CD4-positive, alpha-beta T cell treated with Interleukin-15 for 1 hour (primary cell): ENCODE data around the gene PGBD1.

Experiments used
- DNase-seq: peaks from one replicate; pipeline ENCODE4 v3.0.0-alpha.2; 2020

The PGBD1 gene

GRCh38 chr6:28281288-28282064, at the start of gene PGBD1:
Gene PGBD1 (plus strand): TSS chr6:28281572. CDS start chr6:28283814, 2,242 bp downstream.
- peak; percentile 47 for DNase-seq

- DNase-seq, result no peak
These were observed 48.6 kb upstream of the PGBD1 start for GRCh38 chr6:28232785-28233184.

GRCh38 chr6:28235912-28236452, 45.4 kb upstream of the PGBD1 start:
- DNase-seq, result no peak

- DNase-seq, result no peak
These were observed 41.7 kb upstream of the PGBD1 start for GRCh38 chr6:28239636-28240035.

- DNase-seq, result no peak
These were observed 40.9 kb upstream of the PGBD1 start for GRCh38 chr6:28240471-28240870.

- DNase-seq, result no peak
These were observed 37.4 kb upstream of the PGBD1 start for GRCh38 chr6:28243946-28244345.

GRCh38 chr6:28245206-28245941, 36.0 kb upstream of the PGBD1 start:
- DNase-seq, result no peak

GRCh38 chr6:28248916-28249315, 32.5 kb upstream of the PGBD1 start:
- no peak for DNase-seq

GRCh38 chr6:28250747-28251146, 30.6 kb upstream of the PGBD1 start:
- DNase-seq, result no peak

GRCh38 chr6:28251661-28252008, 29.7 kb upstream of the PGBD1 start:
- no peak for DNase-seq

GRCh38 chr6:28252009-28252975, 29.1 kb upstream of the PGBD1 start, which contains the start of gene ZKSCAN4:
Gene ZKSCAN4 (minus strand): TSS chr6:28252269. CDS start chr6:28251980, 289 bp downstream.
- DNase-seq, result peak; percentile 80

GRCh38 chr6:28254121-28254519, 27.3 kb upstream of the PGBD1 start:
- DNase-seq, result peak; percentile 25

GRCh38 chr6:28257042-28257441, 24.3 kb upstream of the PGBD1 start:
- no peak for DNase-seq

- peak; percentile 78 for DNase-seq
These were observed 22.2 kb upstream of the PGBD1 start, which contains the start of gene NKAPL for GRCh38 chr6:28258877-28259777. Gene NKAPL (plus strand): TSS chr6:28259297. CDS start chr6:28259372, 75 bp downstream.

- DNase-seq, result no peak
These were observed 17.4 kb upstream of the PGBD1 start for GRCh38 chr6:28263922-28264321.

GRCh38 chr6:28264834-28265401, 16.5 kb upstream of the PGBD1 start:
- no peak for DNase-seq

GRCh38 chr6:28266563-28266961, 14.8 kb upstream of the PGBD1 start:
- DNase-seq, result no peak

GRCh38 chr6:28266962-28267694, 14.2 kb upstream of the PGBD1 start, which contains the start of gene ZSCAN26:
Gene ZSCAN26 (plus strand): TSS chr6:28267143. CDS start chr6:28271920, 4,777 bp downstream.
- peak; percentile 88 for DNase-seq

GRCh38 chr6:28267695-28268059, 13.7 kb upstream of the PGBD1 start:
- no peak for DNase-seq

GRCh38 chr6:28269492-28269891, 11.9 kb upstream of the PGBD1 start:
- DNase-seq, result no peak
